Left lung (tissue), 10 donors: ENCODE measurements around the gene CARNS1. TPM values are rescaled to one million over a fixed set of nuclear protein-coding genes. Genes with fewer than 3 reads are reported as not detected.

Experiments
- ATAC-seq: fragments of 200-7000 bp; cut with Tn5 transposase; one replicate; pipeline ENCODE4 v1.9.1; 2020; ENCODE audit warnings: moderate library complexity
- DNase-seq, 4 donors: peaks; one replicate each; pipeline ENCODE4 v3.0.0-alpha.2; 2013 to 2020
- H3K27ac ChIP-seq, 2 donors: fragments of 200-600 bp; sonication (generic) in 1 of 2; one replicate each; pipeline versions ENCODE4 v1.5.0 to v1.8.0; 2020 to 2021
- H3K27me3 ChIP-seq, 2 donors: fragments of 200-600 bp; sonication (generic) in 1 of 2; one replicate each; pipeline versions ENCODE4 v1.5.0 to v1.8.0; 2020 to 2021
- H3K36me3 ChIP-seq, 2 donors: fragments of 200-600 bp; sonication (generic) in 1 of 2; one replicate each; pipeline versions ENCODE4 v1.5.0 to v1.8.0; 2020 to 2021
- H3K4me1 ChIP-seq, 2 donors: fragments of 200-600 bp; one replicate each; pipeline ENCODE4 v1.8.0; 2021
- H3K4me3 ChIP-seq, 2 donors: fragments of 200-600 bp; sonication (generic) in 1 of 2; one replicate each; pipeline versions ENCODE4 v1.5.0 to v1.8.0; 2020 to 2021; ENCODE audit warnings: mild to moderate bottlenecking in 1 of 2
- H3K9me3 ChIP-seq, 2 donors: fragments of 200-600 bp; sonication (generic) in 1 of 2; one replicate each; pipeline versions ENCODE4 v1.5.0 to v1.8.0; 2020 to 2021
- CTCF ChIP-seq, 2 donors: fragments of 200-600 bp; sonication (generic) in 1 of 2; IDR thresholded peaks; one replicate each; pipeline versions ENCODE4 v1.5.0 to v1.8.0; 2021; ENCODE audit warnings: antibody characterized with exemption in 2 of 2
- intact Hi-C, 2 donors: fragments of 100-400 bp; cut with DNase I; formaldehyde crosslinking; loops; one replicate each; pipeline versions ENCODE4 v1.11.2 to v1.14.2; 2022
- polyA plus RNA-seq, 6 donors: library from polyadenylated mRNA; unstranded; fragments of 120-200 nt; gene quantifications; one replicate each; pipeline ENCODE4 v1.2.1, GENCODE V29; 2013; ENCODE audit not compliant: insufficient read length in 6 of 6
- total RNA-seq, 2 donors: library from RNA; stranded (reverse); fragmentation: NEBNext Ultra II Directional; extraction: Animal tissue kit (Norgen Biotek cat#: 25700); gene quantifications; one replicate each; pipeline ENCODE4 v1.2.1, GENCODE V29; 2021
- donor health status: DM: no; HTN: yes; CAD: no.
- donor health status: DM: no; HTN: no; CAD: no.

The CARNS1 gene
- total and polyA plus RNA-seq, 8 donors: 0.71 to 5.6 (median 3.1) TPM

GRCh38 chr11:67382276-67383136, 33.0 kb upstream of the CARNS1 start:
- intact Hi-C loops: no loop called here
- DNase-seq (peak in 3 of 4 donors; percentile 79 to 91 (median 83)), ATAC-seq (peak; percentile 91)
- Histone ChIP-seq H3K4me3 (no peak overlapping the region), H3K36me3 (no peaks in the 10 kb centered on the region), H3K9me3 (no peaks in the 10 kb centered on the region), H3K27ac (peak overlapping the region in 1 of 2 donors; percentile 80), H3K27me3 (no peaks in the 10 kb centered on the region), H3K4me1 (peaks cover 4 to 32% of the 10 kb centered on the region in 2 donors)
- TF ChIP-seq CTCF (IDR thresholded peaks at IDR 0.05): peak; percentile 93 to 97

GRCh38 chr11:67384851-67385366, 30.6 kb upstream of the CARNS1 start:
- Histone ChIP-seq H3K27ac (no peak overlapping the region), H3K9me3 (no peaks in the 10 kb centered on the region), H3K27me3 (no peaks in the 10 kb centered on the region), H3K4me1 (peaks cover 4 to 22% of the 10 kb centered on the region in 2 donors), H3K36me3 (no peaks in the 10 kb centered on the region), H3K4me3 (no peak overlapping the region)
- ATAC-seq (peak; percentile 10), DNase-seq (no peak)
- intact Hi-C loops: loop anchor here in 1 of 2 donors (5.0 kb wide), 1 partner anchor 33 kb away; the partner anchor contains the start of gene POLD4
- no peak for TF ChIP-seq CTCF (IDR thresholded peaks at IDR 0.05)

GRCh38 chr11:67387069-67387468, 28.4 kb upstream of the CARNS1 start:
- Histone ChIP-seq H3K36me3 (no peaks in the 10 kb centered on the region), H3K4me1 (peaks cover 4 to 15% of the 10 kb centered on the region in 2 donors), H3K9me3 (no peaks in the 10 kb centered on the region), H3K4me3 (no peak overlapping the region), H3K27ac (no peak overlapping the region), H3K27me3 (no peaks in the 10 kb centered on the region)
- TF ChIP-seq CTCF (IDR thresholded peaks at IDR 0.05): no peak
- DNase-seq (no peak), ATAC-seq (no peak)
- intact Hi-C loops: loop anchor here in 1 of 2 donors (5.0 kb wide), 1 partner anchor 35 kb away; the partner anchor contains the start of gene POLD4

GRCh38 chr11:67387518-67387917, 28.0 kb upstream of the CARNS1 start:
- no peak overlapping the region for H3K4me3 ChIP-seq
- intact Hi-C loops: loop anchor here in 1 of 2 donors (5.0 kb wide), 1 partner anchor 35 kb away; the partner anchor contains the start of gene POLD4

More at GRCh38 chr11:67387518-67387917, 28.0 kb upstream of the CARNS1 start:
- DNase-seq: no peak
- no peak for TF ChIP-seq CTCF (IDR thresholded peaks at IDR 0.05)
- Histone ChIP-seq H3K9me3 (no peaks in the 10 kb centered on the region), H3K27ac (no peak overlapping the region), H3K36me3 (no peaks in the 10 kb centered on the region), H3K4me1 (peaks cover 2 to 15% of the 10 kb centered on the region in 2 donors), H3K27me3 (no peaks in the 10 kb centered on the region)
- ATAC-seq: no peak
